ENCODE results near the gene BRD2.

DNA sequence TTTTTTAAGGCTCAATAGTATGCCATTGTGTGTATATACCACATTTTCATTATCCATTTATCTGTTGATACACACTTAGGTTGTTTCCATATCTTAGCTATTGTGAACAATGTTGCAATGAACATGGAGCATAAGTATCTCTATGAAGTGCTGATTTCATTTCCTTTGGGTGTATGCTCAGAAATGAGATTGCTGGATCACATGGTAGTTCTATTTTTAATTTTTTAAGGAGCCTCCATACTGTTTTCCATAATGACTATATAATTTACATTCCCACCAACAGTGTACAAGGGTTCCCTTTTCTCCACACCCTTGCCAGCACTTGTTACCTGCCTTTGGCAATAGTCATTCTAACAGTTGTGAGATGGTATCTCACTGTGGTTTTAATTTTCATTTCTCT lies 56.1 kb downstream of the BRD2 start:
- TF ChIP-seq GATA3 (IDR thresholded peaks at IDR 0.05; ENCODE audit: low read depth, low read length) = no peak
- TF ChIP-seq GATA2 (IDR thresholded peaks at IDR 0.05; ENCODE audit: low read depth, low read length) = no peak

All from SH-SY5Y (cell line).